Measurements from ENCODE around the gene OPN1MW.
"Not testable (repeated sequence)": the region's sequence is repeated elsewhere in the genome, so short reads cannot be mapped to it uniquely, and the experiment has no call there.

Gene OPN1MW

GRCh38 chrX:154182296-154182695 is at the start of gene OPN1MW:
Gene OPN1MW, plus strand, starts transcription at chrX:154182596. Its CDS starts 82 bp downstream, at chrX:154182678.
- H3K4me3 ChIP-seq (ENCODE audit: control insufficient read depth, low read depth, low read length); DNase-seq (ENCODE audit: low read depth): not testable (repeated sequence)

GRCh38 chrX:154135458-154136229 is 46.8 kb upstream of the OPN1MW start:
- no peak overlapping the region for H3K4me3 ChIP-seq (ENCODE audit: control insufficient read depth, low read depth, low read length)
- TF ChIP-seq CTCF (IDR thresholded peaks at IDR 0.05; ENCODE audit: control insufficient read depth, insufficient read depth, low read depth, low read length, missing control alignments) = no peak
- no peak for DNase-seq (ENCODE audit: low read depth)

GRCh38 chrX:154136627-154137161 is 45.7 kb upstream of the OPN1MW start:
- H3K4me3 ChIP-seq (ENCODE audit: control insufficient read depth, low read depth, low read length) = peak overlapping the region; percentile 32

GRCh38 chrX:154138857-154139256 is 43.5 kb upstream of the OPN1MW start:
- TF ChIP-seq CTCF (IDR thresholded peaks at IDR 0.05; ENCODE audit: control insufficient read depth, insufficient read depth, low read depth, low read length, missing control alignments) = no peak
- H3K4me3 ChIP-seq (ENCODE audit: control insufficient read depth, low read depth, low read length) = no peak overlapping the region
- no peak for DNase-seq (ENCODE audit: low read depth)

More at GRCh38 chrX:154136627-154137161, 45.7 kb upstream of the OPN1MW start:
- DNase-seq (ENCODE audit: low read depth) = no peak
- peak; percentile 58 for TF ChIP-seq CTCF (IDR thresholded peaks at IDR 0.05; ENCODE audit: control insufficient read depth, insufficient read depth, low read depth, low read length, missing control alignments)

GRCh38 chrX:154140206-154140605 is 42.2 kb upstream of the OPN1MW start:
- no peak for DNase-seq (ENCODE audit: low read depth)
- TF ChIP-seq CTCF (IDR thresholded peaks at IDR 0.05; ENCODE audit: control insufficient read depth, insufficient read depth, low read depth, low read length, missing control alignments) = no peak
- no peak overlapping the region for H3K4me3 ChIP-seq (ENCODE audit: control insufficient read depth, low read depth, low read length)

GRCh38 chrX:154140742-154141141 is 41.7 kb upstream of the OPN1MW start:
- TF ChIP-seq CTCF (IDR thresholded peaks at IDR 0.05; ENCODE audit: control insufficient read depth, insufficient read depth, low read depth, low read length, missing control alignments) = no peak
- H3K4me3 ChIP-seq (ENCODE audit: control insufficient read depth, low read depth, low read length) = no peak overlapping the region
- DNase-seq (ENCODE audit: low read depth) = no peak

GRCh38 chrX:154142386-154142785 is 40.0 kb upstream of the OPN1MW start:
- H3K4me3 ChIP-seq (ENCODE audit: control insufficient read depth, low read depth, low read length) = no peak overlapping the region
- DNase-seq (ENCODE audit: low read depth) = no peak
- no peak for TF ChIP-seq CTCF (IDR thresholded peaks at IDR 0.05; ENCODE audit: control insufficient read depth, insufficient read depth, low read depth, low read length, missing control alignments)
